GM18867 (cell line): ENCODE measurements around the gene NOS1.
"Not testable (repeated sequence)": the region's sequence is repeated elsewhere in the genome, so short reads cannot be mapped to it uniquely, and the experiment has no call there.

Experiments
- ATAC-seq: cut with Tn5 transposase; IDR thresholded peaks from one replicate; pipeline ENCODE4 v1.9.1; 2021; ENCODE audit warnings: mild to moderate bottlenecking, moderate library complexity; ENCODE audit not compliant: unreplicated experiment

Gene NOS1

GRCh38 chr12:117279606-117280005, 81.8 kb downstream of the NOS1 start:
- ATAC-seq, result no peak

DNA sequence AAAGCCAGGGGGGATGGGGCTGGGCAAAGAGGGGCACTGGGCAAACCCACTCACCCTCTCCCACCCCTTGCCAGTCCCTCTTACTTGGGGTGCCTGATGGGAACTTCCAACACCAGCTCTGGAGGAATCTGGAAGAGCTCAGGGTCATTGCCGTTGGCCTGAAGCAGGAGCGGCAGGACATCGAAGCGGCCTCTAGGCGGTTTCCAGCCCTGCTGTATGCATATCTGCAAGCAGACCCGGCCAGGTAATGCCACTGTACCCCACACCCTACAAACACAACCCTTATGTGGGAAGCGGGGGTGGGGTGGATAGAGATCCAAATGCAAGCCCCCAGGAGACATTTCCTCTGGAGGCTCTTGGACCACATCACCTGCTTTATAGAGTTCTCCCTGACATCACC, 83.6 kb downstream of the NOS1 start:
- no peak for ATAC-seq

DNA sequence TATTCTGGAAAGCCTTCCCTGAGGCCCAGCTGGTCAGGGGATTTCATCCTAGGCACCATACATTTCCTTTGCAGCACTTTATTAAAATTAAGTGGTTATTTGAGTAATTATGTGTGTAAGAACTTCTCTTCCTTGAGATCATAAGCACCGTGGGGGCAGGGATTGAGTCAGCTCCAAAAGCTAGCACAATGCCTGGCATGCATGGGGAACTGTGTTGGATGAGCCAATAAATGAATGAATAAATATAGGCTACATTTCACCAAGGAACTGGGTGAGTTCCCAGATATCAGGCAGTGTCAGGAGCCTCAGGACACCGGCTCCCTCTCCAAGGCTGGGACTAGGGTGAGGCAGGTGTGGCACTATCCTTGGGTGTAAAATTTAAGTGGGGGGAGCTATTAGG, 88.3 kb downstream of the NOS1 start:
- ATAC-seq, result no peak

DNA sequence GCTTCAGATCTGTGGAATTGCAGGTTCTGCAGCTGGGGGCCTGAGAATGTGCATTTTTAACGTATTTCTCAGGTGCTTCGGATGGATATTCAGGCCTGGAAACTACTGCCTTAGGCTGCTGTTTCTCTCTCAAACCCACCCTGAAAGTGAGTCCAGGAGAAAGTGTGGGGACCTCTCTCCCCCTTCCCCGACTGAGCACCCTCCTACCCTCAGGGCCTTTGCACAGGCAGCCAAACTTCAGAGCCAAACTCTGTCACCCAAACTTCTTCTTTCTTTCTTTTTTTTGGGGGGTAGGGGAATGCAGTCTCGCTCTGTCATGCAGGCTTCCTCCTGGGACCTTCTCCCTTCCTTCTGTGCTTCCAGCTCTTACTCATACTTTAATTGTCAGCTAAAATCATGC, 88.7 kb downstream of the NOS1 start:
- ATAC-seq, result no peak

GRCh38 chr12:117262749-117263148, 98.7 kb downstream of the NOS1 start:
- ATAC-seq, result no peak

DNA sequence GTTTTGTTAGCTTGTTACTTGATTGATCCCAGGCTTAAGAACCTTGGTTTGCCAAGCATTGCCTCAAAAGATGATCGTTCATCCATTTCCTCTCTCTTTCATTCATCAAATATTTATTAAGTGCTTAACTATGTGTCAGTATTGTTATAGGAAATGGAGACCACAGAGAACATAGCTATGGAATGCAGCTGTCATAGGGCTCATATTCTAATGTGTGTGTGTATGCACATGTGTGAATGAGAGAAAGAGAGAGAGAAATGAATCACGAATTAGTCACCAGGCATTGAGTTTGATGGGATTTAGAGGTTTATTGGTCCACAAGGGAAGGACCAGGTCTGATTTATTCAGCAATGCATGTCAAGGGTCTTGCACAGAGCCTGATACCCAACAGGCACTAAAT, 100.2 kb downstream of the NOS1 start:
- ATAC-seq, result no peak

DNA sequence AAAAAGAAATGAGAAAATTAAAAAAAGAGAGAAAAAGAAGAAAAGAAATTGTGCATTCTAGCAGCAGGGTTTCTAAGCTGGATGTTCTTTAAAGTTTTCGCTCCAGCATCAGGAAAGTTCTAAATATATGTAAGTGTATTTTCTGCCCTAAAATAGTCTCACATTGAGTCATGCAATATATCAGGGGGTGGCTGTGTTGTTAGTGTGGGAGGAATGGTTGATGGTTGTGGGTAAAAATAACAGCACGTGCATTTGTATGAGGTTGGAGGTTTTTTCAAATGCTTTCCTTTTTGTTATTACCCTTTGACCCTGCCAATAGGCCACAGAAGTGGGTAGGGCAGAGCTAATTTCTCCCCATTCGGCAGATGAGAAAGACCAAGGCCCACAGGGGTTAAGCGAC, 106.0 kb downstream of the NOS1 start:
- no peak for ATAC-seq

DNA sequence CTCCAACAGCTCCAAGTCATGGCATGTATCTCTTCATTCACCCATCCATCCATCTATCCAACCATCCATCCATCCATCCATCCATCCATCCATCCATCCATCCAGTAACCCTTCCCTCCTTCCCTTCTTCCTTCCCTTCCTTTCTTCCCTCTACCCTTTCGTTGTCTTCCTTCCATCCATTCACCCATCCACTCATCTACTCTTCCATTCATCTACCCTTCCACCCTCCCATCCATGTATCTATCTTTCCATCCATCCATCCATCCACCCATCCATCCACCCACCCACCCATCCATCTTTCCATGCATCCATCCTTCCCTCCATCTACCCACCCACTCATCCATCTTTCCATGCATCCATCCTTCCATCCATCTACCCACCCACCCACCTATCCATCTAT, 117.9 kb downstream of the NOS1 start:
- ATAC-seq, result no peak

GRCh38 chr12:117241697-117242096, 119.7 kb downstream of the NOS1 start:
- no peak for ATAC-seq

- no peak for ATAC-seq
Measured at GRCh38 chr12:117240081-117240755, 121.2 kb downstream of the NOS1 start.

DNA sequence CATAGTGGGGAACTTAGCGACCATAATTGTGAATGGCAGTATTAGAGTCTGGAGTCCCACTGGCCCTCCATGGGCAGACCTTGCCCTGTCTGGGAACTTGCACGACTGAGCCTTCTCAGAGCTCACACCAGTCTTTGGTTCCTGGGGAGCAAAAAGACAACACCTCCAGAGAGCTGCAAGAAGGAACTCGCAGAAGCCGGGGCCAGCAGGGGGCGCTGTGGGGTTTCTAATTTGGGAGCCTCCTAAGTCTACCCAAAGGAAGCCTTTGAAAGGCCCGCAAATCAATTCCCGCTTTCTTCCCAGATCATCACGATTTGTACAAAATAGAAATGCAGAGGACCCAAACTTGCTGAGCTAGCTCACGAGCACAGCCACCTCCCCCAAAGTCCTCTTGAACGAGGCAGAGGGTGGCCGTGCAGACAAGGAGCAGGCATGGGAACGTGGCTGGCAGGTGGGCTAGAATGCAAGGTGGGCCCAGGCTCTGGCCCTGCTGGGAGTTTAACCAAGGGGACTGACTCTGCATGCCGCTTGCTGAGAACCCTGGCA, 124.9 kb downstream of the NOS1 start:
- no peak for ATAC-seq

- ATAC-seq, result no peak
Measured at GRCh38 chr12:117235261-117235660, 126.2 kb downstream of the NOS1 start.

DNA sequence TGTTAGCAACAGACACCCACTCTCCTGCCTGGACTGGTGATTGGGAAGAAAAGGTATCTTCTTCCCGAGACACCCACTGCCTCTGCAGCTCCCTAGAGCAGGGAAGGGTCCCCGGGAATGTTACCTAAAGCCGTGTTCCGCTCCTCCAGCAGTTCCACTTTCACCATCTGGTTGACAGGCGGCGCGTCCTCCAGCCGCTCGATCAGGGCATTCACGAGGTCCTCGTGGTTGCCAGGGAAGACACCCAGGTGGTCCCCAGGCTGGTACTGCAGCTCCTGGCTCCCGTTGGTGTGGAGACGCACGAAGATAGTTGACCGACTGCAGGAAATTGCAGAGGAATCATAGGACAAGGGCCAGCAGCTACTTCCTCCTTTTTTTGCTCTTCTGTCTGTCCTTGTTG, 127.0 kb downstream of the NOS1 start:
- no peak for ATAC-seq

- no peak for ATAC-seq
Measured at GRCh38 chr12:117231750-117232149, 129.7 kb downstream of the NOS1 start.

GRCh38 chr12:117228239-117228638, 133.2 kb downstream of the NOS1 start:
- no peak for ATAC-seq

DNA sequence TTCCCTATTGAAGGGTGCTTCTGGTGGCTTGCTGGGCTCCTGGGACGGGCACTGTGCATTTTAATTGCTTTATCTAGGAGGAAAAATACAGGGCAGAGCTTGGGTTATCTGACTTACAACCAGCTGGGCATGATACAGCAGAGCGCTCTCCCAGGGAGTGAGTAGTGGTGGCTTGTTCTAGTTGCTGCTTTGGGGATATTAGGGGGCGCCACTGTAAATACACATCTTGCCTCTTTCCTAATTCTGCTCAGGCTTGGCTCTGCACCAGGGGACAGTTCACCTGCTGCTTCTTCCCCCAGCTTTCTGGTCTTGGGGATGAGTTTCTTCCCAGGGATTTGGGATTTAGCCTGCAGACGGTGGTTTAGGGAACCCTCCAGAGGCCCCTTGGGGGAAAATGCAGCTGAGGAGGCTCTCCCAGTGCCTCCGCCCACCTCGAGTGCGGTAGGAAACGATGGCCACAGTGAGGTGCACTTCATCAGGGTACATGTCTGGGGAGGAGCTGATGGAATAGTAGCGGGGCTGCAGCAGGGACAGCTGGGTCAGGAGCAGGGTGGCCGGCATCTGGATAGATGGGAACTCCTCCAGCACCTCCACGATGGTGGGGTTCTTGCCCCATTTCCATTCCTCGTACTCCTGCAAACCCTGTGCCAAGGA, 134.3 kb downstream of the NOS1 start:
- no peak for ATAC-seq

GRCh38 chr12:117226505-117226904, 134.9 kb downstream of the NOS1 start:
- no peak for ATAC-seq

- no peak for ATAC-seq
Measured at GRCh38 chr12:117225179-117225578, 136.2 kb downstream of the NOS1 start.

GRCh38 chr12:117220947-117221346, 140.5 kb downstream of the NOS1 start:
- not testable (repeated sequence) for ATAC-seq

GRCh38 chr12:117218149-117218548, 143.3 kb downstream of the NOS1 start:
- no peak for ATAC-seq

GRCh38 chr12:117216686-117217085, 144.7 kb downstream of the NOS1 start:
- no peak for ATAC-seq

DNA sequence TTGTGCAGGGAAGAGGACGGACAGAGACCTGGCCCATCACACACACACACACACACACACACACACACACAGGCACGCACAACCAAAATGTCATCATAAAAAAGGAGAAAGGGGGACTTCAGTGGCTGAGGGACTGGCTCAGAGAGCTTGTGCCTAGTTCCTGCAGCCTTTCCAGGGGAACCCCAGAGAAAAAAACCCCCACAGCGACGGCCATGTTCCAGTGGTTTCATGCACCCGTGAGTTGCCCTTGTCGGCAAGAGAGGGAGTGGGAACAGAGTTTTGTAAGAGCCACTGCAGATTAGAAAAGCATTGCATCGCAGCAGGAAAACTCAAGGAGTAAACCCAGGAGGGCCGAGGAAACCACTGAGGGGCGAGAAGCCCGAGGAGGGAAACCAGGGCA, 146.6 kb downstream of the NOS1 start:
- ATAC-seq, result no peak
